C4-2B (cell line): ENCODE measurements around the gene REEP1.

Experiments
- CTCF ChIP-seq: fragments of 450-650 bp; conservative IDR thresholded peaks from 2 replicates; pipeline ENCODE4 v1.5.1; 2017; ENCODE audit warnings: mild to moderate bottlenecking
- ZFX ChIP-seq: fragments of 450-650 bp; IDR thresholded peaks from 2 replicates; pipeline ENCODE4 v1.6.1; 2017

- no peak for TF ChIP-seq CTCF
- TF ChIP-seq ZFX: no peak
Measured at GRCh38 chr2:86285981-86286380, 51.4 kb downstream of the REEP1 start.
